Gastroesophageal sphincter (tissue), 3 donors: ENCODE data around the gene MRPL58.
"Not testable (repeated sequence)": the region's sequence is repeated elsewhere in the genome, so short reads cannot be mapped to it uniquely, and the experiment has no call there.

Source experiments
- EP300 ChIP-seq: sonication (generic); formaldehyde crosslinking; IDR thresholded peaks from one replicate; pipeline ENCODE4 v1.6.1; 2017; ENCODE audit warnings: antibody characterized with exemption, mild to moderate bottlenecking
- POLR2A ChIP-seq, 2 donors: fragments of 450-650 bp; IDR thresholded peaks; one replicate each; pipeline ENCODE4 v1.6.1; 2017; ENCODE audit warnings: antibody characterized with exemption in 2 of 2, mild to moderate bottlenecking in 2 of 2, moderate library complexity in 1 of 2
- POLR2AphosphoS5 ChIP-seq: sonication (generic); formaldehyde crosslinking; IDR thresholded peaks from one replicate; pipeline ENCODE4 v1.6.1; 2017; ENCODE audit warnings: antibody characterized with exemption
- TF ChIP-seq, protein P1 (sequence below), 4 experiments: fragments of 200-600 bp in 2 of 4; fragments of 450-650 bp in 2 of 4; sonication (generic) in 1 of 4; IDR thresholded peaks; one replicate each; pipeline ENCODE4 v1.5.1; 2017 to 2019; ENCODE audit warnings: antibody characterized with exemption in 4 of 4, mild to moderate bottlenecking in 2 of 4, moderate library complexity in 2 of 4

DNA sequence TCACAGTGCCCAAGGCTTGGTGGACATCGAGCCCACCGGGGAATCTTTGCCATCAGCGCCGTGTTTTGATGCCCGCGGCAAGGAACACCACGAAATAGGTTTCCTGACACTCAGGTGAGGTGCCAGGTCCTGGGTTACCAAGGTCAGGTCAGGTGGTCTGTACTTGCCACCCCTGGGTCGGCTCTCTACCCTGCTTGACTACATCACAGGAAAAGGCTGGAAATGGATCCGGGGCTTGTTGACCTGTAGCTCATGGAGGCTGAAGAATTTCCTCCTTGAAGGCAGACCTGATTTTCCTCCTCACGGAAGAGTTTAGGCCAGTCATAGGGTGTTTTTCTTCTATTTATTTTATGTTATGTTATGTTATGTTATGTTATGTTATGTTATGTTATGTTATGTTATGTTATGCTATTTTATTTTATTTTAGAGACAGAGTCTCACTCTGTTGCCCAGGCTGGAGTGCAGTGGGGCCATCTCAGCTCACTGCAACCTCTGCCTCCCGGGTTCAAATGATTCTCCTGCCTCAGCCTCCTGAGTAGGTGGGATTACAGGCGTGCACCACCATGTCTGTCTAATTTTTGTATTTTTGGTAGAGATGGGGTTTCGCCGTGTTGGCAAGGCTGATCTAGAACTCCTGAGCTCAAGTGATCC lies 29.7 kb upstream of the MRPL58 start:
- not testable (repeated sequence) for TF ChIP-seq POLR2AphosphoS5; POLR2A (IDR thresholded peaks at IDR 0.05); EP300
- TF ChIP-seq, protein P1, sequence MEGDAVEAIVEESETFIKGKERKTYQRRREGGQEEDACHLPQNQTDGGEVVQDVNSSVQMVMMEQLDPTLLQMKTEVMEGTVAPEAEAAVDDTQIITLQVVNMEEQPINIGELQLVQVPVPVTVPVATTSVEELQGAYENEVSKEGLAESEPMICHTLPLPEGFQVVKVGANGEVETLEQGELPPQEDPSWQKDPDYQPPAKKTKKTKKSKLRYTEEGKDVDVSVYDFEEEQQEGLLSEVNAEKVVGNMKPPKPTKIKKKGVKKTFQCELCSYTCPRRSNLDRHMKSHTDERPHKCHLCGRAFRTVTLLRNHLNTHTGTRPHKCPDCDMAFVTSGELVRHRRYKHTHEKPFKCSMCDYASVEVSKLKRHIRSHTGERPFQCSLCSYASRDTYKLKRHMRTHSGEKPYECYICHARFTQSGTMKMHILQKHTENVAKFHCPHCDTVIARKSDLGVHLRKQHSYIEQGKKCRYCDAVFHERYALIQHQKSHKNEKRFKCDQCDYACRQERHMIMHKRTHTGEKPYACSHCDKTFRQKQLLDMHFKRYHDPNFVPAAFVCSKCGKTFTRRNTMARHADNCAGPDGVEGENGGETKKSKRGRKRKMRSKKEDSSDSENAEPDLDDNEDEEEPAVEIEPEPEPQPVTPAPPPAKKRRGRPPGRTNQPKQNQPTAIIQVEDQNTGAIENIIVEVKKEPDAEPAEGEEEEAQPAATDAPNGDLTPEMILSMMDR (IDR thresholded peaks at IDR 0.05): not testable (repeated sequence)
